H1 (cell line): ENCODE data around the gene ATPAF2.

ENCODE experiments used
- HDAC2 ChIP-seq, 2 experiments: fragments of 300-600 bp in 1 of 2; sonication (generic) in 1 of 2; IDR thresholded peaks; 2 replicates each; pipeline ENCODE4 v1.6.1; 2011 to 2012; ENCODE audit warnings: low read depth in 2 of 2, low read length in 2 of 2, mild to moderate bottlenecking in 2 of 2, moderate library complexity in 2 of 2, borderline replicate concordance in 1 of 2, inconsistent platforms in 1 of 2
- JUN ChIP-seq: IDR thresholded peaks from 2 replicates; pipeline ENCODE4 v1.6.1; 2011; ENCODE audit warnings: low read depth, mild to moderate bottlenecking, improper control_type of control experiment, low read length
- TF ChIP-seq, protein P1 (sequence below), 3 experiments: IDR thresholded peaks; 1 replicate in 2 of 3; 2 replicates in 1 of 3; pipeline versions ENCODE4 v1.5.1 to v1.6.1; 2011; ENCODE audit warnings: low read length in 3 of 3, mild to moderate bottlenecking in 3 of 3, inconsistent platforms in 2 of 3, low read depth in 1 of 3, moderate library complexity in 1 of 3; ENCODE audit not compliant: insufficient read depth in 1 of 3; ENCODE audit errors: control extremely low read depth in 1 of 3

- TF ChIP-seq, protein P1, sequence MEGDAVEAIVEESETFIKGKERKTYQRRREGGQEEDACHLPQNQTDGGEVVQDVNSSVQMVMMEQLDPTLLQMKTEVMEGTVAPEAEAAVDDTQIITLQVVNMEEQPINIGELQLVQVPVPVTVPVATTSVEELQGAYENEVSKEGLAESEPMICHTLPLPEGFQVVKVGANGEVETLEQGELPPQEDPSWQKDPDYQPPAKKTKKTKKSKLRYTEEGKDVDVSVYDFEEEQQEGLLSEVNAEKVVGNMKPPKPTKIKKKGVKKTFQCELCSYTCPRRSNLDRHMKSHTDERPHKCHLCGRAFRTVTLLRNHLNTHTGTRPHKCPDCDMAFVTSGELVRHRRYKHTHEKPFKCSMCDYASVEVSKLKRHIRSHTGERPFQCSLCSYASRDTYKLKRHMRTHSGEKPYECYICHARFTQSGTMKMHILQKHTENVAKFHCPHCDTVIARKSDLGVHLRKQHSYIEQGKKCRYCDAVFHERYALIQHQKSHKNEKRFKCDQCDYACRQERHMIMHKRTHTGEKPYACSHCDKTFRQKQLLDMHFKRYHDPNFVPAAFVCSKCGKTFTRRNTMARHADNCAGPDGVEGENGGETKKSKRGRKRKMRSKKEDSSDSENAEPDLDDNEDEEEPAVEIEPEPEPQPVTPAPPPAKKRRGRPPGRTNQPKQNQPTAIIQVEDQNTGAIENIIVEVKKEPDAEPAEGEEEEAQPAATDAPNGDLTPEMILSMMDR (IDR thresholded peaks at IDR 0.05; ENCODE audit: control extremely low read depth in 1 of 3, insufficient read depth in 1 of 3, low read depth in 1 of 3, low read length in 3 of 3): no peak
- no peak for TF ChIP-seq JUN
- TF ChIP-seq HDAC2 (IDR thresholded peaks at IDR 0.05; ENCODE audit: borderline replicate concordance in 1 of 2, low read depth in 2 of 2, low read length in 2 of 2): no peak
Measured at GRCh38 chr17:18079543-18079942, 40.6 kb upstream of the ATPAF2 start.
